HEK293 (cell line): ENCODE results near the gene LPO.

Experiments
- CTCF ChIA-PET: fragments of 350-600 bp; formaldehyde crosslinking; extraction: SDS; loops from one replicate; lab custom pipeline; 2021; ENCODE audit warnings: antibody characterized with exemption; lab: Yijun Ruan, JAX
- POLR2A ChIA-PET: fragments of 300-600 bp; formaldehyde crosslinking; extraction: SDS; loops from one replicate; lab custom pipeline; 2020; ENCODE audit warnings: antibody characterized with exemption, inconsistent platforms; lab: Yijun Ruan, JAX
- H3K27ac ChIP-seq: fragments of 200-500 bp; sonication (Bioruptor generic); 2 replicates; pipeline ENCODE4 v1.5.1; 2014; ENCODE audit warnings: low read depth, low read length, control low read depth, inconsistent platforms; ENCODE audit errors: extremely low read depth
- H3K36me3 ChIP-seq, 2 experiments: fragments of 200-500 bp in 1 of 2; sonication (Bioruptor generic) in 1 of 2; 1 replicate in 1 of 2; 2 replicates in 1 of 2; pipeline ENCODE4 v1.5.1; 2014 to 2017; ENCODE audit warnings: inconsistent platforms in 2 of 2, low read length in 2 of 2; ENCODE audit not compliant: control insufficient read depth in 2 of 2, insufficient read depth in 1 of 2
- H3K4me1 ChIP-seq: fragments of 200-500 bp; sonication (Bioruptor generic); 2 replicates; pipeline ENCODE4 v1.5.1; 2014; ENCODE audit warnings: mild to moderate bottlenecking, low read length, inconsistent platforms; ENCODE audit not compliant: control insufficient read depth, insufficient read depth
- H3K4me3 ChIP-seq: 2 replicates; pipeline ENCODE4 v1.5.1; 2011; ENCODE audit warnings: low read depth, mild to moderate bottlenecking, control low read depth, low read length, moderate library complexity
- H3K9me3 ChIP-seq: fragments of 200-500 bp; sonication (Bioruptor generic); 2 replicates; pipeline ENCODE4 v1.5.1; 2014; ENCODE audit warnings: low read depth, low read length, inconsistent platforms; ENCODE audit not compliant: control insufficient read depth, insufficient read depth
- EGR2 ChIP-seq: fragments of 450-650 bp; formaldehyde crosslinking; IDR thresholded peaks from 2 replicates; pipeline ENCODE4 v1.5.1; 2016; ENCODE audit warnings: low read depth, missing biosample characterization, missing genetic modification characterization
- MEIS1 ChIP-seq: sonication (generic); formaldehyde crosslinking; IDR thresholded peaks from 2 replicates; pipeline ENCODE4 v1.8.1; 2022; ENCODE audit warnings: missing genetic modification reagents, mild to moderate bottlenecking, borderline replicate concordance
- SP7 ChIP-seq: fragments of 450-650 bp; formaldehyde crosslinking; IDR thresholded peaks from 2 replicates; pipeline ENCODE4 v1.5.1; 2016; ENCODE audit warnings: missing biosample characterization, missing genetic modification characterization
- WT1 ChIP-seq: fragments of 450-650 bp; formaldehyde crosslinking; IDR thresholded peaks from 2 replicates; pipeline ENCODE4 v1.5.1; 2016; ENCODE audit warnings: missing biosample characterization, missing genetic modification characterization
- ZFHX2 ChIP-seq: fragments of 450-650 bp; formaldehyde crosslinking; conservative IDR thresholded peaks from 2 replicates; pipeline ENCODE4 v1.5.1; 2016; ENCODE audit warnings: missing biosample characterization, missing genetic modification characterization
- ZNF114 ChIP-seq: fragments of 450-650 bp; formaldehyde crosslinking; IDR thresholded peaks from 2 replicates; pipeline ENCODE4 v1.5.0; 2017; ENCODE audit warnings: missing biosample characterization, missing genetic modification characterization
- ZNF169 ChIP-seq: fragments of 450-650 bp; formaldehyde crosslinking; IDR thresholded peaks from 2 replicates; pipeline ENCODE4 v1.5.1; 2016; ENCODE audit warnings: missing biosample characterization, missing genetic modification characterization
- ZNF324 ChIP-seq: fragments of 450-650 bp; formaldehyde crosslinking; IDR thresholded peaks from 2 replicates; pipeline ENCODE4 v1.5.1; 2016; ENCODE audit warnings: missing biosample characterization, missing genetic modification characterization
- ZNF423 ChIP-seq: fragments of 450-650 bp; formaldehyde crosslinking; IDR thresholded peaks from 2 replicates; pipeline ENCODE4 v1.5.1; 2016; ENCODE audit warnings: missing biosample characterization, missing genetic modification characterization
- ZNF473 ChIP-seq: fragments of 450-650 bp; formaldehyde crosslinking; IDR thresholded peaks from 2 replicates; pipeline ENCODE4 v1.5.1; 2017; ENCODE audit warnings: missing biosample characterization, missing genetic modification characterization
- ZNF707 ChIP-seq: fragments of 450-650 bp; formaldehyde crosslinking; IDR thresholded peaks from 2 replicates; pipeline ENCODE4 v1.5.1; 2016; ENCODE audit warnings: missing biosample characterization, missing genetic modification characterization
- ZNF768 ChIP-seq: fragments of 450-650 bp; formaldehyde crosslinking; IDR thresholded peaks from 2 replicates; pipeline ENCODE4 v1.5.1; 2018; ENCODE audit warnings: missing biosample characterization, mild to moderate bottlenecking, missing genetic modification characterization
- ZNF837 ChIP-seq: fragments of 450-650 bp; formaldehyde crosslinking; IDR thresholded peaks from 2 replicates; pipeline ENCODE4 v1.5.1; 2016; ENCODE audit warnings: missing biosample characterization, missing genetic modification characterization
- TF ChIP-seq, protein P1 (sequence below): fragments of 450-650 bp; formaldehyde crosslinking; IDR thresholded peaks from 2 replicates; pipeline ENCODE4 v1.5.1; 2016; ENCODE audit warnings: missing biosample characterization, missing genetic modification characterization
- TF ChIP-seq, protein P2 (sequence below): fragments of 450-650 bp; formaldehyde crosslinking; IDR thresholded peaks from 2 replicates; pipeline ENCODE4 v1.5.1; 2017; ENCODE audit warnings: missing biosample characterization, missing genetic modification characterization
- TF ChIP-seq, protein P3 (sequence below): fragments of 450-650 bp; formaldehyde crosslinking; IDR thresholded peaks from 2 replicates; pipeline ENCODE4 v1.5.0; 2017; ENCODE audit warnings: missing biosample characterization, missing genetic modification characterization, borderline replicate concordance
- TF ChIP-seq, protein P4 (sequence below): fragments of 450-650 bp; formaldehyde crosslinking; IDR thresholded peaks from 2 replicates; pipeline ENCODE4 v1.5.1; 2016; ENCODE audit warnings: missing biosample characterization, missing genetic modification characterization

The LPO gene

DNA sequence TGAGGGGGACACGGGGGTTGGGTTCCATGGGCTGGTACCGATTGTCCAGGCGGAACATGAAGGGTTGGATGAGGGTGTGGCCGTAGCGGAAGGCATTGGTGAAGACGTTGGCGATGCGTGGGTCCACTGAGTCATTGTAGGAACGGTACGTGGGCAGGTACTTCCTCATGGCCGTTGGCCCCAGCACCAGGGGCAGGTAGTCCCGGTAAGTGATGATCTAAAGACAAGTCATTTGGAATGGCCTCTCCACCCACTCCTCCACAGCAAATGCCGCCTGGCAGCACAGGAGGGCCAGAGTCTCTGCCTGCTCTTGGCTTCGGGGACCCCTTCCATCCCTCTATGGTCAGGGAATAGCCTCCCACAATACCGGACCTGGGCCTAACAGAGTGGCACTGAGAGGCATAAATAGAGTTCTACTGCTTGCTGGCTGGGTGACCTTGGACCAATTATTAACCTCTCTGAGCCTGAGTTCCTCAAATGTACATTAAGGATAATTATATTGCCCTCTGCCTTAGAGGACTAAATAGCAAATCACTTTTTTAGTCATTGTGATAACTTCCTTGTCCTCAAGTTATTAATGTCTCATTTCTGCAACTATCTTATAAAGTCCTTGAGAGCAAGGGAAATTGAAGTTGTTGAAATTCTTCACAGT, 35.2 kb downstream of the LPO start:
- peak; percentile 64; the same call in 1 of the 2 replicates for TF ChIP-seq EGR2 (tag by site-specific recombination)
- TF ChIP-seq ZFHX2 (tag by site-specific recombination) = peak; percentile 40
- 0 out of 2 replicates have a peak, but pooled peaks have one; percentile 27 for TF ChIP-seq ZNF768
- TF ChIP-seq, protein P1, sequence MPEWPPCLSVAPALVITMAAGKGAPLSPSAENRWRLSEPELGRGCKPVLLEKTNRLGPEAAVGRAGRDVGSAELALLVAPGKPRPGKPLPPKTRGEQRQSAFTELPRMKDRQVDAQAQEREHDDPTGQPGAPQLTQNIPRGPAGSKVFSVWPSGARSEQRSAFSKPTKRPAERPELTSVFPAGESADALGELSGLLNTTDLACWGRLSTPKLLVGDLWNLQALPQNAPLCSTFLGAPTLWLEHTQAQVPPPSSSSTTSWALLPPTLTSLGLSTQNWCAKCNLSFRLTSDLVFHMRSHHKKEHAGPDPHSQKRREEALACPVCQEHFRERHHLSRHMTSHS = no peak
- TF ChIP-seq MEIS1 (CRISPR knock-in tag) = no peak
- no peaks in the 10 kb centered on the region for H3K4me1 ChIP-seq
- ChIA-PET CTCF (no interaction called here), POLR2A (no interaction called here)
- no peak overlapping the region for H3K27ac ChIP-seq
- no peaks in the 10 kb centered on the region for H3K9me3 ChIP-seq
- no peak overlapping the region for H3K4me3 ChIP-seq
- H3K36me3 ChIP-seq = no peaks in the 10 kb centered on the region

DNA sequence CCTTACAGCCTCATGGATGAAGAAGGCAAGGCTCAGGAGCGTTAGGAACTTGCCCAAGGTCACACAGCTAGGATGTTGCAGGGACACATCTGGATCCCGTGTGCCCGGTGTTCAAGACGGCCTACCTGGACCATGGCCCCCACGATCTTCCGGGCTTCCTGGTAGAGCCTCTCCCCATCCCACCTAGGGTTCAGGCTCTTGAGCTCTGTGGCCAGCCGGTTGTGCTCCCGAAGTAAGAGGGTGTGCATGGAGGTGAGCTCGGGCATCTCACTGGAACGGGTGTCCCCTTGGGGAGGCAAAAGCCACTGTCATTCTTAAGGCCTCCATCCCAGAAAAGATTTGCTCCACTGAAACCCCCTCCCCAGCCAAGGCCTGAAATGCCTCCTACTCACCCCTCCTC, 37.0 kb downstream of the LPO start:
- POLR2A ChIA-PET = no interaction called here
- TF ChIP-seq ZNF114 = no peak
- no peak overlapping the region for H3K27ac ChIP-seq
- CTCF ChIA-PET = interaction anchor here (0.6 to 1.2 kb wide), 4 partner anchors 10 to 173 kb away, joined by 3 to 5 read pairs (median 3); no protein-coding TSS in a partner anchor
- no peaks in the 10 kb centered on the region for H3K4me1 ChIP-seq
- H3K9me3 ChIP-seq = no peaks in the 10 kb centered on the region
- no peaks in the 10 kb centered on the region for H3K36me3 ChIP-seq
- no peak overlapping the region for H3K4me3 ChIP-seq

DNA sequence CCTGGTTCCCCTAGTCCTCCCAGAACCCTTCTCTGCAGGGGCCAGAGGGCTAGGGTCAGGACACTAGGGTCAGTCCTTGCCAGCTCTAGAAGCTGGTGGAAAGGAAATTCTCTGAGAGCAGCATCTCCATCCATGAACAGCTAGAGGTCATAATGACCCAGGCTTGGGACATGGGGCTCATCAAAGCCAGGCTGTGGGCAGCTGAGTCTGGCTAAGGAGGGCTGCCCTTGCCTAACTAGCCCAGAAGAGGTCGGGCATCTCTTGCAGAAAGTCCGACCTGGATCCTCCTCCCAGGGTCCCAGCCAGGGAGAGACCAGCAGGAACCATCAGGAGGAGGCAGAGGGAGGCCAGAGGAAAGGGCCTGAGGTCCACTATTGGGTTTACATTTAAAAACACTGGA, 38.0 kb downstream of the LPO start:
- Histone ChIP-seq H3K27ac (no peak overlapping the region), H3K4me1 (no peaks in the 10 kb centered on the region), H3K9me3 (no peaks in the 10 kb centered on the region), H3K36me3 (no peaks in the 10 kb centered on the region), H3K4me3 (no peak overlapping the region)
- TF ChIP-seq WT1 (tag by site-specific recombination) (no peak), ZNF169 (tag by site-specific recombination) (no peak), ZNF837 (tag by site-specific recombination) (no peak), ZNF707 (no peak), ZNF324 (tag by site-specific recombination) (no peak), ZNF423 (tag by site-specific recombination) (no peak), SP7 (tag by site-specific recombination) (no peak), ZNF473 (tag by site-specific recombination) (no peak)
- TF ChIP-seq, protein P2, sequence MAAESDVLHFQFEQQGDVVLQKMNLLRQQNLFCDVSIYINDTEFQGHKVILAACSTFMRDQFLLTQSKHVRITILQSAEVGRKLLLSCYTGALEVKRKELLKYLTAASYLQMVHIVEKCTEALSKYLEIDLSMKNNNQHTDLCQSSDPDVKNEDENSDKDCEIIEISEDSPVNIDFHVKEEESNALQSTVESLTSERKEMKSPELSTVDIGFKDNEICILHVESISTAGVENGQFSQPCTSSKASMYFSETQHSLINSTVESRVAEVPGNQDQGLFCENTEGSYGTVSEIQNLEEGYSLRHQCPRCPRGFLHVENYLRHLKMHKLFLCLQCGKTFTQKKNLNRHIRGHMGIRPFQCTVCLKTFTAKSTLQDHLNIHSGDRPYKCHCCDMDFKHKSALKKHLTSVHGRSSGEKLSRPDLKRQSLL = no peak
- TF ChIP-seq, protein P3, sequence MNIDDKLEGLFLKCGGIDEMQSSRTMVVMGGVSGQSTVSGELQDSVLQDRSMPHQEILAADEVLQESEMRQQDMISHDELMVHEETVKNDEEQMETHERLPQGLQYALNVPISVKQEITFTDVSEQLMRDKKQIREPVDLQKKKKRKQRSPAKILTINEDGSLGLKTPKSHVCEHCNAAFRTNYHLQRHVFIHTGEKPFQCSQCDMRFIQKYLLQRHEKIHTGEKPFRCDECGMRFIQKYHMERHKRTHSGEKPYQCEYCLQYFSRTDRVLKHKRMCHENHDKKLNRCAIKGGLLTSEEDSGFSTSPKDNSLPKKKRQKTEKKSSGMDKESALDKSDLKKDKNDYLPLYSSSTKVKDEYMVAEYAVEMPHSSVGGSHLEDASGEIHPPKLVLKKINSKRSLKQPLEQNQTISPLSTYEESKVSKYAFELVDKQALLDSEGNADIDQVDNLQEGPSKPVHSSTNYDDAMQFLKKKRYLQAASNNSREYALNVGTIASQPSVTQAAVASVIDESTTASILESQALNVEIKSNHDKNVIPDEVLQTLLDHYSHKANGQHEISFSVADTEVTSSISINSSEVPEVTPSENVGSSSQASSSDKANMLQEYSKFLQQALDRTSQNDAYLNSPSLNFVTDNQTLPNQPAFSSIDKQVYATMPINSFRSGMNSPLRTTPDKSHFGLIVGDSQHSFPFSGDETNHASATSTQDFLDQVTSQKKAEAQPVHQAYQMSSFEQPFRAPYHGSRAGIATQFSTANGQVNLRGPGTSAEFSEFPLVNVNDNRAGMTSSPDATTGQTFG (tag by site-specific recombination) = no peak
- TF ChIP-seq, protein P4, sequence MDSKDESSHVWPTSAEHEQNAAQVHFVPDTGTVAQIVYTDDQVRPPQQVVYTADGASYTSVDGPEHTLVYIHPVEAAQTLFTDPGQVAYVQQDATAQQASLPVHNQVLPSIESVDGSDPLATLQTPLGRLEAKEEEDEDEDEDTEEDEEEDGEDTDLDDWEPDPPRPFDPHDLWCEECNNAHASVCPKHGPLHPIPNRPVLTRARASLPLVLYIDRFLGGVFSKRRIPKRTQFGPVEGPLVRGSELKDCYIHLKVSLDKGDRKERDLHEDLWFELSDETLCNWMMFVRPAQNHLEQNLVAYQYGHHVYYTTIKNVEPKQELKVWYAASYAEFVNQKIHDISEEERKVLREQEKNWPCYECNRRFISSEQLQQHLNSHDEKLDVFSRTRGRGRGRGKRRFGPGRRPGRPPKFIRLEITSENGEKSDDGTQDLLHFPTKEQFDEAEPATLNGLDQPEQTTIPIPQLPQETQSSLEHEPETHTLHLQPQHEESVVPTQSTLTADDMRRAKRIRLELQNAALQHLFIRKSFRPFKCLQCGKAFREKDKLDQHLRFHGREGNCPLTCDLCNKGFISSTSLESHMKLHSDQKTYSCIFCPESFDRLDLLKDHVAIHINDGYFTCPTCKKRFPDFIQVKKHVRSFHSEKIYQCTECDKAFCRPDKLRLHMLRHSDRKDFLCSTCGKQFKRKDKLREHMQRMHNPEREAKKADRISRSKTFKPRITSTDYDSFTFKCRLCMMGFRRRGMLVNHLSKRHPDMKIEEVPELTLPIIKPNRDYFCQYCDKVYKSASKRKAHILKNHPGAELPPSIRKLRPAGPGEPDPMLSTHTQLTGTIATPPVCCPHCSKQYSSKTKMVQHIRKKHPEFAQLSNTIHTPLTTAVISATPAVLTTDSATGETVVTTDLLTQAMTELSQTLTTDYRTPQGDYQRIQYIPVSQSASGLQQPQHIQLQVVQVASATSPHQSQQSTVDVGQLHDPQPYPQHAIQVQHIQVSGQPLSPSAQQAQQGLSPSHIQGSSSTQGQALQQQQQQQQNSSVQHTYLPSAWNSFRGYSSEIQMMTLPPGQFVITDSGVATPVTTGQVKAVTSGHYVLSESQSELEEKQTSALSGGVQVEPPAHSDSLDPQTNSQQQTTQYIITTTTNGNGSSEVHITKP (tag by site-specific recombination) = no peak
- ChIA-PET CTCF (interaction anchor here (0.7 to 1.8 kb wide), 5 partner anchors 8 to 536 kb away, joined by 3 to 7 read pairs (median 3); partner anchors contain the start of gene MKS1), POLR2A (interaction anchor here (0.6 kb wide), 1 partner anchor 10 kb away, joined by 5 read pairs; no protein-coding TSS in a partner anchor)
